Suprapubic skin (tissue), 4 donors: ENCODE data around the gene LRBA.

Source experiments
- POLR2A ChIP-seq, 2 donors: fragments of 450-650 bp; IDR thresholded peaks; one replicate each; pipeline ENCODE4 v1.6.1; 2017; ENCODE audit warnings: antibody characterized with exemption in 2 of 2, mild to moderate bottlenecking in 2 of 2, moderate library complexity in 2 of 2
- POLR2AphosphoS5 ChIP-seq, 3 donors: sonication (generic); formaldehyde crosslinking; IDR thresholded peaks; one replicate each; pipeline ENCODE4 v1.6.1; 2017; ENCODE audit warnings: antibody characterized with exemption in 3 of 3
- TF ChIP-seq, protein P1 (sequence below), 2 donors: fragments of 200-600 bp in 1 of 2; fragments of 450-650 bp in 1 of 2; sonication (generic) in 1 of 2; IDR thresholded peaks; one replicate each; pipeline ENCODE4 v1.5.1; 2016 to 2019; ENCODE audit warnings: antibody characterized with exemption in 2 of 2, mild to moderate bottlenecking in 1 of 2, moderate library complexity in 1 of 2

- TF ChIP-seq POLR2A (IDR thresholded peaks at IDR 0.05) (no peak), POLR2AphosphoS5 (IDR thresholded peaks at IDR 0.05) (no peak)
- TF ChIP-seq, protein P1, sequence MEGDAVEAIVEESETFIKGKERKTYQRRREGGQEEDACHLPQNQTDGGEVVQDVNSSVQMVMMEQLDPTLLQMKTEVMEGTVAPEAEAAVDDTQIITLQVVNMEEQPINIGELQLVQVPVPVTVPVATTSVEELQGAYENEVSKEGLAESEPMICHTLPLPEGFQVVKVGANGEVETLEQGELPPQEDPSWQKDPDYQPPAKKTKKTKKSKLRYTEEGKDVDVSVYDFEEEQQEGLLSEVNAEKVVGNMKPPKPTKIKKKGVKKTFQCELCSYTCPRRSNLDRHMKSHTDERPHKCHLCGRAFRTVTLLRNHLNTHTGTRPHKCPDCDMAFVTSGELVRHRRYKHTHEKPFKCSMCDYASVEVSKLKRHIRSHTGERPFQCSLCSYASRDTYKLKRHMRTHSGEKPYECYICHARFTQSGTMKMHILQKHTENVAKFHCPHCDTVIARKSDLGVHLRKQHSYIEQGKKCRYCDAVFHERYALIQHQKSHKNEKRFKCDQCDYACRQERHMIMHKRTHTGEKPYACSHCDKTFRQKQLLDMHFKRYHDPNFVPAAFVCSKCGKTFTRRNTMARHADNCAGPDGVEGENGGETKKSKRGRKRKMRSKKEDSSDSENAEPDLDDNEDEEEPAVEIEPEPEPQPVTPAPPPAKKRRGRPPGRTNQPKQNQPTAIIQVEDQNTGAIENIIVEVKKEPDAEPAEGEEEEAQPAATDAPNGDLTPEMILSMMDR (IDR thresholded peaks at IDR 0.05), result no peak
Measured at GRCh38 chr4:150589157-150589556, 425.9 kb downstream of the LRBA start.
